Measurements from ENCODE around the gene STC2.
"Not testable (repeated sequence)": the region's sequence is repeated elsewhere in the genome, so short reads cannot be mapped to it uniquely, and the experiment has no call there.

STC2 gene

GRCh38 chr5:173327948-173328843, at the start of gene STC2:
Gene STC2, minus strand, starts transcription at chr5:173328414. Its CDS starts 221 bp downstream, at chr5:173328193.
- peak; percentile 92 for DNase-seq (ENCODE audit: low read depth)

- no peak for DNase-seq (ENCODE audit: low read depth)
These were observed 43.2 kb upstream of the STC2 start for GRCh38 chr5:173371400-173371799.

GRCh38 chr5:173363406-173363805, 35.2 kb upstream of the STC2 start:
- not testable (repeated sequence) for DNase-seq (ENCODE audit: low read depth)

- no peak for DNase-seq (ENCODE audit: low read depth)
These were observed 27.3 kb upstream of the STC2 start for GRCh38 chr5:173355561-173355960.

GRCh38 chr5:173354645-173355044, 26.4 kb upstream of the STC2 start:
- no peak for DNase-seq (ENCODE audit: low read depth)

- DNase-seq (ENCODE audit: low read depth) = peak; percentile 40
These were observed 24.4 kb upstream of the STC2 start for GRCh38 chr5:173352366-173353349.

GRCh38 chr5:173342813-173343755, 14.9 kb upstream of the STC2 start:
- DNase-seq (ENCODE audit: low read depth) = no peak

GRCh38 chr5:173341961-173342430, 13.8 kb upstream of the STC2 start:
- peak; percentile 91 for DNase-seq (ENCODE audit: low read depth)

- no peak for DNase-seq (ENCODE audit: low read depth)
These were observed 12.8 kb upstream of the STC2 start for GRCh38 chr5:173340984-173341383.

GRCh38 chr5:173340451-173340850, 12.2 kb upstream of the STC2 start:
- DNase-seq (ENCODE audit: low read depth) = no peak

GRCh38 chr5:173339286-173339685, 11.1 kb upstream of the STC2 start:
- DNase-seq (ENCODE audit: low read depth) = no peak

- DNase-seq (ENCODE audit: low read depth) = no peak
These were observed 10.3 kb upstream of the STC2 start for GRCh38 chr5:173338380-173339015.

- DNase-seq (ENCODE audit: low read depth) = no peak
These were observed 6.6 kb upstream of the STC2 start for GRCh38 chr5:173334808-173335207.

- peak; percentile 88 for DNase-seq (ENCODE audit: low read depth)
These were observed 5.9 kb upstream of the STC2 start for GRCh38 chr5:173333925-173334661.

- DNase-seq (ENCODE audit: low read depth) = peak; percentile 83
These were observed 3.8 kb upstream of the STC2 start for GRCh38 chr5:173331956-173332479.

GRCh38 chr5:173331287-173331686, 3.1 kb upstream of the STC2 start:
- no peak for DNase-seq (ENCODE audit: low read depth)

- DNase-seq (ENCODE audit: low read depth) = no peak
These were observed 2.4 kb upstream of the STC2 start for GRCh38 chr5:173330338-173331206.

GRCh38 chr5:173329491-173330337, 1.5 kb upstream of the STC2 start:
- no peak for DNase-seq (ENCODE audit: low read depth)
